Vagina (tissue), 2 donors: ENCODE results near the gene PDE4D. TPM values are rescaled to one million over a fixed set of nuclear protein-coding genes. Genes with fewer than 3 reads are reported as not detected.

Source experiments
- DNase-seq, 2 donors: peaks; one replicate each; pipeline ENCODE4 v3.0.0-alpha.2; 2017; ENCODE audit errors: extremely low spot score in 2 of 2
- H3K27ac ChIP-seq: fragments of 200-600 bp; sonication (generic); one replicate; pipeline ENCODE4 v1.5.1; 2019
- H3K27me3 ChIP-seq: fragments of 200-600 bp; sonication (generic); one replicate; pipeline ENCODE4 v1.5.1; 2019
- H3K36me3 ChIP-seq, 2 donors: fragments of 200-600 bp; sonication (generic); one replicate each; pipeline ENCODE4 v1.5.1; 2017 to 2019
- H3K4me1 ChIP-seq: fragments of 200-600 bp; sonication (generic); one replicate; pipeline ENCODE4 v1.5.1; 2019
- H3K4me3 ChIP-seq, 2 donors: fragments of 200-600 bp; sonication (generic); 1 replicate in 1 of 2; 2 replicates in 1 of 2; pipeline ENCODE4 v1.5.1; 2016 to 2019
- H3K9me3 ChIP-seq: fragments of 200-600 bp; sonication (generic); one replicate; pipeline ENCODE4 v1.5.1; 2019
- POLR2A ChIP-seq, 2 donors: fragments of 450-650 bp; IDR thresholded peaks; one replicate each; pipeline ENCODE4 v1.6.1; 2017; ENCODE audit warnings: antibody characterized with exemption in 2 of 2, mild to moderate bottlenecking in 2 of 2, moderate library complexity in 2 of 2
- POLR2AphosphoS5 ChIP-seq, 2 donors: sonication (generic); formaldehyde crosslinking; IDR thresholded peaks; one replicate each; pipeline ENCODE4 v1.9.0; 2017; ENCODE audit warnings: antibody characterized with exemption in 2 of 2, mild to moderate bottlenecking in 2 of 2, low read depth in 1 of 2; ENCODE audit not compliant: insufficient read depth in 1 of 2
- intact Hi-C: fragments of 100-400 bp; cut with DNase I; formaldehyde crosslinking; loops from one replicate; pipeline ENCODE4 v1.15.1; 2023
- total RNA-seq: library from RNA; depleted of rRNA; stranded (reverse); fragments of >200 nt; gene quantifications from one replicate; pipeline ENCODE4 v1.2.3, GENCODE V29; 2016
- TF ChIP-seq, protein P1 (sequence below), 3 experiments: fragments of 450-650 bp in 2 of 3; fragments of 200-600 bp in 1 of 3; sonication (generic) in 1 of 3; IDR thresholded peaks; one replicate each; pipeline ENCODE4 v1.5.1; 2017 to 2019; ENCODE audit warnings: antibody characterized with exemption in 3 of 3, mild to moderate bottlenecking in 2 of 3, moderate library complexity in 2 of 3

PDE4D gene
- total RNA-seq, 1 donor from 2014 or later = 86.9 TPM

DNA sequence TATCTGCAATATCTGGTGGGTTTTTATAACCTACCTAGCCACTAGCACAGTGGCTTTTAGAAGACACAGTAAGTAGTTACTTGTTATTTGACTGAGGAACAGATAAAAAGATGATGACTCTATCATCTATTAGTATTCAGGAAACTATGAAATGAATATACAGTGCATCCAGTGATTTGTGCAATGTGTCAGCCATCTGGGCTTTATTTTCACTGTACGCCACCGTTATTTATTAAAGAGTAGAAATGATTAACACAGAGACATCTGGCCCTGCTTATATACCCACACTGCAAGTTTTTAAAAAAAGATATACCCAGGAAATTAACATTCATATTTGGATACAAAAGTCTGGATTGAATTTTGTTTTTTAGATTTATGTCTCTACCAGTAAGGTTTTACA lies 408.4 kb downstream of the PDE4D start:
- no peak overlapping the region for H3K4me3 ChIP-seq
- H3K9me3 ChIP-seq = no peaks in the 10 kb centered on the region
- H3K27ac ChIP-seq = no peak overlapping the region
- H3K27me3 ChIP-seq = no peaks in the 10 kb centered on the region
- no peaks in the 10 kb centered on the region for H3K36me3 ChIP-seq
- H3K4me1 ChIP-seq = no peaks in the 10 kb centered on the region
- intact Hi-C loops = no loop called here
- DNase-seq = no peak
- no peak for TF ChIP-seq POLR2A (IDR thresholded peaks at IDR 0.05)
- TF ChIP-seq POLR2AphosphoS5 (IDR thresholded peaks at IDR 0.05; ENCODE audit: insufficient read depth in 1 of 2, low read depth in 1 of 2) = no peak
- TF ChIP-seq, protein P1, sequence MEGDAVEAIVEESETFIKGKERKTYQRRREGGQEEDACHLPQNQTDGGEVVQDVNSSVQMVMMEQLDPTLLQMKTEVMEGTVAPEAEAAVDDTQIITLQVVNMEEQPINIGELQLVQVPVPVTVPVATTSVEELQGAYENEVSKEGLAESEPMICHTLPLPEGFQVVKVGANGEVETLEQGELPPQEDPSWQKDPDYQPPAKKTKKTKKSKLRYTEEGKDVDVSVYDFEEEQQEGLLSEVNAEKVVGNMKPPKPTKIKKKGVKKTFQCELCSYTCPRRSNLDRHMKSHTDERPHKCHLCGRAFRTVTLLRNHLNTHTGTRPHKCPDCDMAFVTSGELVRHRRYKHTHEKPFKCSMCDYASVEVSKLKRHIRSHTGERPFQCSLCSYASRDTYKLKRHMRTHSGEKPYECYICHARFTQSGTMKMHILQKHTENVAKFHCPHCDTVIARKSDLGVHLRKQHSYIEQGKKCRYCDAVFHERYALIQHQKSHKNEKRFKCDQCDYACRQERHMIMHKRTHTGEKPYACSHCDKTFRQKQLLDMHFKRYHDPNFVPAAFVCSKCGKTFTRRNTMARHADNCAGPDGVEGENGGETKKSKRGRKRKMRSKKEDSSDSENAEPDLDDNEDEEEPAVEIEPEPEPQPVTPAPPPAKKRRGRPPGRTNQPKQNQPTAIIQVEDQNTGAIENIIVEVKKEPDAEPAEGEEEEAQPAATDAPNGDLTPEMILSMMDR (IDR thresholded peaks at IDR 0.05) = no peak

DNA sequence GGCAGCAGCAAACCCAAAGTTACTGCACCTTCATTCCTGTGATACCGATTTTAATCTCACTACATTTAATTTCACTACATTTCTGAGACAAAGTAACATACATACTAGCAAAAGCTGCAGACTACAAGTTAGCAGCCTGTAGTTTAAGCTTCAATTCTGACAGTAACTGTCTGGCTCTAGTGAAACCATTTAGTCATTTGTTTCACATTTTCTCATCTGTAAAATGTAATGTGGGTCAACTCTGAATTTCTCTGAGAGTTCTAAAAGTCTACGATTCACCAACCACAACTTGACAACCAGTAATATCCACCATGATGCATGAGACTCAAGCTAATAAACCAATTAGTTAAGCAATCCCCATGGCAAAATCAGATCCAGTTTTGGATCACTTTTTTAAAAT lies 408.9 kb downstream of the PDE4D start:
- no peak overlapping the region for H3K4me3 ChIP-seq
- no peaks in the 10 kb centered on the region for H3K4me1 ChIP-seq
- intact Hi-C loops = no loop called here
- H3K9me3 ChIP-seq = no peaks in the 10 kb centered on the region
- H3K36me3 ChIP-seq = no peaks in the 10 kb centered on the region
- no peak for DNase-seq
- no peaks in the 10 kb centered on the region for H3K27me3 ChIP-seq
- TF ChIP-seq, protein P1 (IDR thresholded peaks at IDR 0.05) = no peak
- TF ChIP-seq POLR2AphosphoS5 (IDR thresholded peaks at IDR 0.05; ENCODE audit: insufficient read depth in 1 of 2, low read depth in 1 of 2) = no peak
- no peak for TF ChIP-seq POLR2A (IDR thresholded peaks at IDR 0.05)
- H3K27ac ChIP-seq = no peak overlapping the region

DNA sequence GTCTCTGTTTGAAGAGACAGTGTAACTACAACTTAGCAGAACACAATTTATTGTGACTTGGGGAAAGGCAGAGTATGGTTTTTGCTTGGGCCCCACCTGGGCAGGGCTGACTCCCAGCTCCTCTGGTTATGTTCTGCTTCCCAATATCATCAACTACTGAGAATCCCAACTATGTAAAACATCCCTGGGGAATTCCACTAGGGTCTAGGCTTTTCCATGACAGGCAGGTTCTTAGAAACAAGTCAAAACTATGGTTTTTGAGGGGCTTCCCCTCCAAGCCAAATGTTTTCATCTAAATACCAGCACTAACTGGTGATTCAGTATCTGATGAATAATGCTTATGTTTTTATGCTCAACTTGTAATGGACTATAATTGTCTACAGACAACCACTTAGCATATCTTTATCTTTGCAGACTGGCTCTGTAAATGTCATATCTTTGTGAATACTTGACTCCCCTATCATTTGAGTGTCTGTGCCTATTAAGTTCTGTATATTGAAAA lies 409.5 kb downstream of the PDE4D start:
- Histone ChIP-seq H3K4me3 (no peak overlapping the region), H3K27me3 (no peaks in the 10 kb centered on the region), H3K9me3 (no peaks in the 10 kb centered on the region), H3K4me1 (no peaks in the 10 kb centered on the region), H3K36me3 (no peaks in the 10 kb centered on the region), H3K27ac (no peak overlapping the region)
- intact Hi-C loops = no loop called here
- TF ChIP-seq, protein P1 (IDR thresholded peaks at IDR 0.05) = no peak
- TF ChIP-seq POLR2A (IDR thresholded peaks at IDR 0.05) (no peak), POLR2AphosphoS5 (IDR thresholded peaks at IDR 0.05; ENCODE audit: insufficient read depth in 1 of 2, low read depth in 1 of 2) (no peak)
- no peak for DNase-seq

DNA sequence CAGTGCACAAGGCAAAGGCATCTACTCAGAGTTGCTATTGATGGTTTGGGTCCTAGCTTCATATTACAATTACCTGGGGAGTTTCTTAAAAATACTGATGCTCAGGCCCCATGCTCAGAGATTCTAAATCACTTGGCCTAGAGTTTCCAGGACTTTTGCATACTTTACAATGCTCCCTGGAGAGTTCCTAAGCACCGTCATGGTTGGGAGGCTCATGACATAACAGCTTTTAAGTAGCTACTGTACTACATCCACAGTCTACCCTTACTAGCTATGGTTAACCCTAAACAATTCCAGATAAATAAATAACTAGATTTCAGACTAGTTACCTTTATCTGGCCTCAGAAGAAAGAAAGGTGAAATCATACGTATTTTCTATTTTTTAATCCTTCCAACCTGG lies 414.4 kb downstream of the PDE4D start:
- intact Hi-C loops = no loop called here
- H3K9me3 ChIP-seq = no peaks in the 10 kb centered on the region
- no peak for DNase-seq
- no peaks in the 10 kb centered on the region for H3K27me3 ChIP-seq
- H3K4me1 ChIP-seq = no peaks in the 10 kb centered on the region
- no peak for TF ChIP-seq POLR2A (IDR thresholded peaks at IDR 0.05)
- TF ChIP-seq POLR2AphosphoS5 (IDR thresholded peaks at IDR 0.05; ENCODE audit: insufficient read depth in 1 of 2, low read depth in 1 of 2) = no peak
- TF ChIP-seq, protein P1 (IDR thresholded peaks at IDR 0.05) = no peak
- H3K36me3 ChIP-seq = no peaks in the 10 kb centered on the region
- no peak overlapping the region for H3K4me3 ChIP-seq
- H3K27ac ChIP-seq = no peak overlapping the region

DNA sequence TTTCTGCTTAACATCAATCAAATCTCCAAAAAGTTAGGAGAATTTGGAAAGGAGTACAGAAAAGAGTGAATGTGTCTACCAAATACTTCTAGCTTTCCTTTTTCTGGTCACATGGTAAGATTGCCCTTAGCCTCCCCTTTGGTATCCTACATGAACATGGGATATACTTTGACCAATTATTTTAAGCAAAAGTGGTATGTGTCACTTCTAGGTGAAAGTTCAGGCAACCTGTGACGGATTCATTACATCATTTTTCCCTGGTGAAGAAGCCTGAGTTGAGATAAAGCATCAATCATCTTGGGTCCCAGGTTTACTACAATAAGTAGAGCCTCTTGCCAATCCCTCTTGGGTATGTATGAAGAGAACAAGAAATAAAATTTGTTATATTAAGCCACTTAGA lies 419.2 kb downstream of the PDE4D start:
- no peak overlapping the region for H3K4me3 ChIP-seq
- no peak for DNase-seq
- no peak overlapping the region for H3K27ac ChIP-seq
- H3K36me3 ChIP-seq = no peaks in the 10 kb centered on the region
- TF ChIP-seq POLR2AphosphoS5 (IDR thresholded peaks at IDR 0.05; ENCODE audit: insufficient read depth in 1 of 2, low read depth in 1 of 2) = no peak
- no peak for TF ChIP-seq POLR2A (IDR thresholded peaks at IDR 0.05)
- TF ChIP-seq, protein P1 (IDR thresholded peaks at IDR 0.05) = no peak
- no peaks in the 10 kb centered on the region for H3K27me3 ChIP-seq
- H3K4me1 ChIP-seq = no peaks in the 10 kb centered on the region
- intact Hi-C loops = no loop called here
- no peaks in the 10 kb centered on the region for H3K9me3 ChIP-seq
